Dermis microvascular lymphatic vessel endothelial cell (primary cell): ENCODE results near the gene ATCAY. TPM values are rescaled to one million over a fixed set of nuclear protein-coding genes. Genes with fewer than 3 reads are reported as not detected.
"Not testable (repeated sequence)": the region's sequence is repeated elsewhere in the genome, so short reads cannot be mapped to it uniquely, and the experiment has no call there.

Experiments
- DNase-seq, 2 donors: peaks; one replicate each; pipeline versions ENCODE4 v3.0.0 to v3.0.0-alpha.2; 2010; ENCODE audit warnings: low read depth in 2 of 2
- total RNA-seq: library from RNA; depleted of rRNA; stranded (reverse); fragments of >200 nt; gene quantifications from 2 replicates; pipeline ENCODE4 v1.2.1, GENCODE V29; 2014

Gene ATCAY
- total RNA-seq, 1 donor from 2014 or later = not detected

DNA sequence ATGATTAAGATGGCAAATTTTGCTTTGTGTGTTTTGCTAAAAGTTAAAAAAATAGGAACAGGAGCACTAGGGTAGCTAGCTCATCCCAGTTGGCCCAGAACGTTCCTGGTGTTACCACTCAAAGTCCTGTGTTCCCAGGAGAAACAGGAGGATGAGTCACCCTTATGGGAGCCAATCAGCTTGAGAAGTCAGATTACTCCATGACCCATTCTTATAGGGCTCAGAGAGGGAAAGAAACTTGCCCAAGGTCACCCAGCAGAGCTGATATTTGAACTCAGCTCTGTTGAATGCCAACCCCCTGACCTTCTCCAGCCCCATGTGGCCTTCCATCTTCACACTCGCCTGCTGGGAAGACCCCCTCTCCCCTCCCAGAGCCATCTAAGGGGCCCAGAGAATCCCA lies 65.4 kb downstream of the ATCAY start:
- DNase-seq = no peak

- not testable (repeated sequence) for DNase-seq
These were observed 66.9 kb downstream of the ATCAY start for GRCh38 chr19:3947316-3947933.

DNA sequence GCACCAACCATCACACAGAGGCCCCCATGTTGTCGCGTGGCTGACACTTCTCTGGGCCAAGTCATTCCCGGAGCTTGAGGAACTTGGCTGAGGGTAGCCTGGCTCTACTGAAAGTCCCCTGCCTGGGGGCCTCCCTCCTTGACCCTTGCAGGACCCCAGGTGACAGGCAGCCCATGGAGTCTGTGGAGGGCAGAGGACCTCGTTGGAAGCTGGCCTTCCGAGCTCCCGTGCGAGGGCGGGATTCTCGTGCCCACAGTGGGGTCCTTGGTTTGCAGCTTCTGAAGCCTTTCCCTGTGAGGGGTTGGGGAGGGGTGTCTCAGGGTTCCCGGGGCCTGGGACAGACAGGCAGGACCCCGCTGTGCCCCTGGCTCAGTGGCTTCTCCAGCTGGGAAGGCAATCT lies 68.8 kb downstream of the ATCAY start:
- DNase-seq = no peak

GRCh38 chr19:3949997-3950859 lies 69.7 kb downstream of the ATCAY start:
- no peak for DNase-seq

GRCh38 chr19:3950871-3951861 lies 70.7 kb downstream of the ATCAY start:
- DNase-seq = no peak

- not testable (repeated sequence) for DNase-seq
These were observed 72.3 kb downstream of the ATCAY start for GRCh38 chr19:3952755-3953276.

DNA sequence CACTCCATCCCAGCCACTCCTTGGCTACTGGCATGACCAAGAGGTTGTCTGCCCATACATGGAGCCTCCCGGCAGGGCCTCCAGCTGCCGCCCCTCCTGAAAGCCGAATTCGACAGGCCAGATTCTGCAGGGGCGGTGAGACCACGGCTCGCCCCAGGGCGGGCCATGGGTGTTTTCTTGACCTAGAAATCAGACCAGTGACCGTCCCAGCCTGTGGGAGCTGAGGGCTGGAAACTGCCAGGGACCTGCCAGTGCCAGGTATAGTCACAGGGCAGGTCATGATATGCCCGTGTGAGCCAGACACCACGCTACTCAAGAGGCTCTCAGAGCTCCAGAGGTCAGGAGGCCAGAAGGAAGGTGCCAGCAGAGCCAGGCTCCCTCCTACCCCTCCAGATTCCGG lies 73.6 kb downstream of the ATCAY start:
- DNase-seq = no peak

GRCh38 chr19:3955276-3955675 lies 74.8 kb downstream of the ATCAY start:
- DNase-seq = not testable (repeated sequence)

- DNase-seq = no peak
These were observed 75.2 kb downstream of the ATCAY start for GRCh38 chr19:3955688-3956087.

GRCh38 chr19:3958836-3959765 lies 78.6 kb downstream of the ATCAY start:
- no peak for DNase-seq

DNA sequence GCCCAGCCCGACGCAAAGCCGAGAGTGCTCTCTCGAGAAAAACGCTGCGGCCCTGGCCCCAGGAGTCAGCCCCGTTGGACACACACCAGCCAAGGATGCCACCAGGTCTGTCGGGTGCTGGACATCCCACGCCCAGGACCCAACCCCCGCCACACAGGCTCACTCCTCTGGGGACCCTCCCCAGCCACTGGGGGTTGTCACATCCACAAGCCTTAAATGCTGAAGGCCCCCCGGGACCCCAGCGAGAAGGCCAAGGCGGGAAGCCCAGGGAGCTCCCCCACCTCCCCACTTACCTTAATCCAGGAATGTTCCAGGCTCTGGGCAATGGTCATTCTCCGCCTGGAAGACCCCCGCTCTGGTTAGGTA lies 79.3 kb downstream of the ATCAY start:
- no peak for DNase-seq

DNA sequence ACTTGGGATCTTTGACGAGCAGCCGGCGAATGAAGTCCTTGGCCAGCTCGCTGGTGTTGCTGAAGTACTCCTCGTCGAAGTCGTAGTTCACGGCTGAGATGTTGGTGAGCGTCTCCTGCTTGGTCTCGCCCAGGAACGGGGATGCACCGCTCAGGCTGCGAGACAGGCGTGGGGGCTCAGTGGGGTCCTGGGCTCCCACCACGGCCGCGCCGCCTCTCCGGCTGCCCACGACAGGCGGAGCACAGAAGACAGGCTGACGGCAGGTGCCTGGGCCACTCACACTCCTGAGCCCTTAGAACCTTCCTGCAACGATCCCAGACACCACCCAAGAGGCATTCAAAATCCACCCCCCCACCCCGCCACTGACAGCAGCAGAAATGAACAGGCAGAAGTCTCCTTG lies 80.5 kb downstream of the ATCAY start:
- DNase-seq = no peak

GRCh38 chr19:3963458-3964255 lies 83.2 kb downstream of the ATCAY start:
- no peak for DNase-seq

GRCh38 chr19:3964256-3965194 lies 84.0 kb downstream of the ATCAY start:
- DNase-seq = no peak

- no peak for DNase-seq
These were observed 85.8 kb downstream of the ATCAY start for GRCh38 chr19:3966051-3967017.

DNA sequence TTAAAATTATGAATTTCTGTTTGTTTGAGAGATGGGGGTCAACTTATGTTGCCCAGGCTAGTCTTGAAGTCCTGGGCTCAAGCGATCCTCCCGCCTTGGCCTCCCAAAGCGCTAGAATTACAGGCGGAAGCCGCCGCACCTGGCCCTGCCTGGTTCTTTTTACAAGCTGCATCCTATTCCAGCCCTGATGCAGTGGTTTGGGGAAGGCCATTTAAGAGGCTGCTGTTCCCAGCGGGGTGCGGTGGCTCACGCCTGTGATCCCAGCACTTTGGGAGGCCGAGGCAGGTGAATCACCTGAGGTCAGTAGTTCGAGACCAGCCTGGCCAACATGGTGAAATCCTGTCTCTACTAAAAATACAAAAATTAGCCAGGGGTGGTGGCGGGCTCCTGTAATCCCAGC lies 87.5 kb downstream of the ATCAY start:
- not testable (repeated sequence) for DNase-seq
